ENCODE data around the gene ERMAP.

DNA sequence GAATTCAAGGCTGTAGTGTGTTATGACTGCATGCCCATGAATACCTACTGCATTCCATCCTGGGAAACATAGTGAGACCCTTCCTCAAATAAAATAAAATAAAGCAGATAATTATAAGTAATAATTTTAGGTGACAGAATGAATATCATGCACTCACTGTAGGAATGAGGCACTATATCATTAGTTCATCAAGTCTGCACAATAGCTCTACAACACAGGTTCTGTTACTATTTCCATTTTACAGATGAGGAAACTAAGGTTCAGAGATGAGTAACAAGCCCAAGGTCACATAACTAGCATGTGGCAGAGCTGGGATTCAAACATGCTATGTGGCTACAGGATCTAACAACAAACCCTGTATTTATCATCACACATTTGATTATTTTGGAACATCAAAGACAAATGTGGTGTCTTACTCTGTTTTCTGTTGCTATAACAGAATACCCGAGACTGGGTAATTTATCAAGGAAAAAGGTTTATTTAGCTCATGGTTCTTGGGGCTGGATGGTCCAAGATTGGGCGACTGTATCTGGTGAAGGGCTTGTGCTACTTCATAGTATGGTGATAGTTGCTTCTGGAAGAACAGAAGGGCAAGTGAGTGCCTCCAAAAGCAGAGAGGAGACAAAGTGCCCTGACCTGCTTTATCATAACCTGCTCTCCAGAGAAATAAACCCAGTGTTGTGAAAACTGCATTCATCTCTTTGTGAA is 24.7 kb downstream of the ERMAP start:
- TF ChIP-seq CHD2 (IDR thresholded peaks at IDR 0.05; ENCODE audit: low read length), result no peak
- TF ChIP-seq CTCF (IDR thresholded peaks at IDR 0.05; ENCODE audit: control extremely low read depth in 1 of 3, insufficient read depth in 1 of 3, low read depth in 1 of 3, low read length in 3 of 3), result no peak
- no peak for TF ChIP-seq CEBPB (IDR thresholded peaks at IDR 0.05; ENCODE audit: low read depth, low read length)
- no peak for TF ChIP-seq EZH2 (IDR thresholded peaks at IDR 0.05; ENCODE audit: low read depth, low read length, severe bottlenecking)
- TF ChIP-seq TCF12 (IDR thresholded peaks at IDR 0.05; ENCODE audit: low read depth, low read length), result no peak
- TF ChIP-seq SUZ12 (IDR thresholded peaks at IDR 0.05; ENCODE audit: low read length), result no peak
- TF ChIP-seq SIX5 (IDR thresholded peaks at IDR 0.05; ENCODE audit: low read depth, low read length), result no peak
- TF ChIP-seq POLR2A (IDR thresholded peaks at IDR 0.05; ENCODE audit: control extremely low read depth in 1 of 2, low read depth in 2 of 2, low read length in 2 of 2), result no peak
- no peak for TF ChIP-seq ZNF274 (IDR thresholded peaks at IDR 0.05; ENCODE audit: borderline replicate concordance, extremely low read depth, low read length)

Measured in H1 (cell line).